8988T (cell line): ENCODE data around the gene RYR3.

Source experiments
- DNase-seq: peaks from one replicate; pipeline ENCODE4 v3.0.0; 2011

Gene RYR3

GRCh38 chr15:33848011-33848410 lies 537.2 kb downstream of the RYR3 start:
- DNase-seq: no peak

- DNase-seq: no peak
Measured at GRCh38 chr15:33851079-33851478, 540.3 kb downstream of the RYR3 start.

GRCh38 chr15:33852094-33852493 lies 541.3 kb downstream of the RYR3 start:
- DNase-seq: no peak

DNA sequence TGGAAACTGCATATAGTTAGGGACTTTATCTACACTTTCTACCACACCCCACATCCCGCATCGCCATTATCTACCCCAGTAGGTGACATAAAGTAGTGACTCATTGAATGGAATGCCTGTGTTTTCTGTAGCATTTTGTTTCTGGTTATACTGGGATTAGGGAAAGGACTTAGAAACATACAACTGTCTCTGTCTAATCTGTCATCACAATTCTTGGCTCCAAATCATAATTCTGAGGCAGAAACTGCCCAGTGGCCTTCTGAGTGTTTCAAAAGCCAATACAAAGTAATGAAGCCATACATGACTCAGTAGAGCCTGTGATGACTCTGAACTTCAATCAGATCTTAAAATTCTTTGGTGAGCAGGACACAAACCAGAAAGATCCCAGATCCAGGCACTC lies 541.8 kb downstream of the RYR3 start:
- DNase-seq: no peak

- DNase-seq: no peak
Measured at GRCh38 chr15:33857726-33858125, 547.0 kb downstream of the RYR3 start.

- no peak for DNase-seq
Measured at GRCh38 chr15:33858836-33859235, 548.1 kb downstream of the RYR3 start.

- no peak for DNase-seq
Measured at GRCh38 chr15:33859992-33860545, 549.3 kb downstream of the RYR3 start.

- no peak for DNase-seq
Measured at GRCh38 chr15:33860754-33861153, 550.0 kb downstream of the RYR3 start.

- no peak for DNase-seq
Measured at GRCh38 chr15:33864360-33865075, 553.8 kb downstream of the RYR3 start.

- no peak for DNase-seq
Measured at GRCh38 chr15:33865416-33865815, 554.6 kb downstream of the RYR3 start.

GRCh38 chr15:33866101-33866737 lies 555.5 kb downstream of the RYR3 start:
- no peak for DNase-seq

DNA sequence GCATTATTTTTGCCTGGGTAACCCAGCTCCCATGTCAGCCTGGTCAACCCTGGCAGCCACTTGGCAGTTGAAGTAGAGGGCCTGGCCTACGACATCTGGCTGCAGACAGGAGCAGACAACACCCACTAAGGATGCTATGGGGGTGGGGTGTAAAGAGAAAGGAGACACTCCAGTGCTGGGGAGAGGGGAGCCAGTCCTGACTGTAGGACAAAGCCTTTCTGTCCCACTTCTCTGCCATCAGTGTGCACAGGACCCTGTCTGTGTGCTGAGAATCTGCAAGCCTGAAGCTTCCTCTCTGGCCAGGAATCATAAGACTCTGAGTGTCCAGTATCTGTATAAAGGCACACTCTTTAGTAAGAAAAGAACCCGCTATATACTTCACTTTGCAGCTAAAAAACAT lies 561.2 kb downstream of the RYR3 start:
- DNase-seq: no peak

DNA sequence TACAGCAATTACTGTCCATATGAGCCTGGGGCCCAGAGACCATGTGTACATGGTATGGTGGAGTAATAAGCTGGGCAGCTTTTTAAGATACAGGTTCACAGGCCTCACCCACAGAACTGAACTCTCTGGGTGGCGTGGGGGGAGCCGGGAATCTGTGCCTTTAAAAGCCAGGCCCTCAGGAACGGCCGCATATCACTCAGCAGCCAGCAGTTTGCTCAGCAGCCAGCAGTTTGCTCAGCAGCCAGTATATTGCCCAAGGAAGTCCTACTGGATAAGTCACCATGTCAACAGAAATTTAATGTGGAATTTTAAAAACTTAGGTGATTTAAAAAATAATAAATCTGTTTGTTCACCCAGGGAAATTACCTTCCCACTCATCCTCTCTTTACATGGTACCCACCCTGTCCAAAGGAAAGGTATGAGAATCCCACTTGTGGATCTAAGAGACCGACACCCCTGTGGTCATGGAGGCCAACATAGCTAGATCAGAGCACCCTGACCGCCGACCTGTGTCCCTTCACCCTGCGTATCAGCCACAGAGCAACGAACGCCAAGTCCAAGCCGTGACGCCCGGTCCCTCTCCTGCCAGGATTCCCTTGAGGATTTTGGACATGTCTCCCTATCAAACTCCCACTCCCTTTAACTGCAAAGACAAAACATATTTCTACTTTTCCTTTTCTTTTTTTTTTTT lies 561.8 kb downstream of the RYR3 start:
- no peak for DNase-seq

DNA sequence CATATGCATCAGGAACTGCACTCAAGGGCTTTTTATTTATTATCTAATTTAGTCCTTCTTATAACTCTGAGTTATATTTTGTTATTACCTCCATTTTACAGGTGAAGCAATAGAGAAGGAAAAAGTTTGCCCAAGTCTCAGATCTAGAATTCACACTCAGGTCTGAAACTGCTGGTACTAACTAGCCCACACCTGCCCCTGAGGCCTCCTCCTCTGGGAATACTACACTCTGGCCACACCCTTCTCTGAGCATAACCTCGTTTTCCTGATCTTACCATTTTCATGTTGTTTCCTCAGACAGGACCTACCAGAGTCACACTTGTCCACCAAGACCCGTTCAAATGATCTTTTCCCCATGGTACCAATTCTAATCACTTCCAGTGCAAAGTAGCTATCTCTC lies 563.4 kb downstream of the RYR3 start:
- DNase-seq: no peak

DNA sequence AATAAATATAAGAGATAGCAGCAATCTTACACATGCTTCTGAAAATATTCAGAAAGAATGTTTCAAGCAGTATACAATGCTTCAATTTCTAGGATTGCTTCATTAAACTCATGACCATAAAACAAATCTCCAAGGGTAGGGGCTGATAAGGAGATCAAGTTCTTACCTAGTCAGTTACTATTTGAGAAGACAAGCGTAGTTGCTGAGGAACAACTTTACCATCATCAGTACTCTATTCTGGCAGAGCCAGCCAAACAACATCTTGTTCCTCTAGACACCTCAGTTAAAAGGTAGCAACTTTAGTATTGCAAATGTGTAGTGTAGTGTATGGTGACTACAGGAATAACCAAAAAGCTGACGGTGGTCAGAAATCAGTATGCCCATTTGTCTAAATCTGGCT lies 572.2 kb downstream of the RYR3 start:
- no peak for DNase-seq

- DNase-seq: no peak
Measured at GRCh38 chr15:33888176-33888575, 577.4 kb downstream of the RYR3 start.

GRCh38 chr15:33894193-33894592 lies 583.4 kb downstream of the RYR3 start:
- DNase-seq: no peak

DNA sequence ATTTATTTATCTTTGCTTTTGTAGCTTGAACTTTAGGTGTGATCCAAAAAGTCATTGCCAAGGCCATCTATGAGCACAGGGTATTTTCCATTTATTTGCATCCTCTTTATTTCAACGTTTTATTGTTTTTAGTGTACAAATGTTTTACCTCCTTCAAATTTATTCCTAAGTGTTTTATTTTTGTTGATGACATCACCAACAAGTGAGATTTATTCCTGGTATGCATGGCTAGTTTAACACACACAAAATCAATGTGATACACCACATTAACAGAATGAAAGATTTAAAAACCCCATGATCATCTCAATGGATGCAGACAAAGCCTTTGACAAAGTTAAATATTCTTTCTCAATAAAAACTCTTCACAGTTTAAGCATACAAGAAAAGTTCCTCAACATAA lies 591.3 kb downstream of the RYR3 start:
- no peak for DNase-seq

GRCh38 chr15:33903661-33904060 lies 592.9 kb downstream of the RYR3 start:
- no peak for DNase-seq

- DNase-seq: no peak
Measured at GRCh38 chr15:33907326-33907725, 596.6 kb downstream of the RYR3 start.

DNA sequence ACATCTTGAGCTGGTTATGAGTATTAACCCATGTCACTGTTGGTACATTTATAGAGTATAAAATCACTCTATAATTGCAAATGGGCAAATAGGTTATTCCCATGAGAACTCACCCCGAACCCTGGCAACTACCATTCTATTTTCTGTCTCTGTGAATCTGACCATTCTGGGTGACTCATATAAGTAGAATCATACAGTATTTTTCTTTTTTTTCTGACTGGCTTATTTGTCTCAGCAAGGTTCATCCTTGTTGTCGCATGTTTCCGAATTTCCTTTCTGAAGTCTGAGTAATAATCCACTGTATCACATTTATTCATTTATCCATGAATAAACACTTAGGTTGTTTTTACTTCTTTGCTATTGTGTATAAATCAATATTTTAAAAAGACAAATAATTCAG lies 597.6 kb downstream of the RYR3 start:
- no peak for DNase-seq

DNA sequence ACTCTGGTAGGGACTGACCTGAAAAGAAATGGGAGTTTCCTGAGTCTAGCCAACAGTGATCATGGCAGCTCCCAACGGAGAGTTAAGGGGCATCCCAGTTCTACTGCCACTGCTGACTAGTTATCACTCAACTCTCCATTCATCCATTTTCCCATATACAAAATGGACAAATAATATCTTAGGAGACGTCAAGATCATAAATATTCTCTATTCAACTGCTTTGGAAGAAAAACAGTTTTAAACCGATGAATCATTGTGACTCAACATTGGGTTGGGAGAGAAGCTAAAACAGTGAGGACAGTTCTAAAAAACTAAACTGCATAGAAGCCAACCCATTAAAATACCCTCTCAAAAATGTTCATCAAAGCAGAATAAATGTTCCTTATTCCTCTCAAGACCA lies 600.0 kb downstream of the RYR3 start:
- no peak for DNase-seq

GRCh38 chr15:33912326-33912725 lies 601.6 kb downstream of the RYR3 start:
- no peak for DNase-seq

DNA sequence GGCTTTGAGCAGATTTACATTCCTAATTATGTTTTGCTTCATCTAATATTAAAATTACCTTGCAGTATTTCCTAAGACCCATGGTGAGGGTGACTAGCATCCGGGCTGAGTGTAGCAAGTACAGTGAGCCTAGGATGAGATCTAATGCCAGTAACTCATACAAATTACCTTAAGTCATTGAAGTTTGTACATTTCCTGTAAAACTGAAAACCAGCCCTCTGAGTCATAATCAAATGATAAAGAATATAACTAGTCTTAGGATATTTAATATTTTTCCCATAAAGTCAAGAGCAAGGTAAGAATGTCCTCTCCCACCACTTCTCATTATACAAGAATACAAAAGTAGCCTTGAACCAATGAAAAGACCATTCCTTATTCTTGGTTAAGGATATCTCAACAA lies 602.7 kb downstream of the RYR3 start:
- DNase-seq: no peak
